Endothelial cell of umbilical vein (primary cell): ENCODE data around the gene REC8. TPM values are rescaled to one million over a fixed set of nuclear protein-coding genes. Genes with fewer than 3 reads are reported as not detected.

Source experiments
- BruUV-seq: library from RNA; stranded (reverse); fragments of 400-500 nt; replicated peaks from 2 replicates; lab custom pipeline; 2021; lab: Mats Ljungman, UMichigan
- CTCF ChIA-PET: fragments of 300-600, 350-600 bp; sonication (Branson Sonifier 250); formaldehyde crosslinking; loops from one replicate; lab custom pipeline; 2021; ENCODE audit warnings: antibody characterized with exemption, inconsistent platforms; lab: Charles Lee
- POLR2A ChIA-PET: fragments of 300-600, 350-600 bp; sonication (Branson Sonifier 250); formaldehyde crosslinking; loops from one replicate; lab custom pipeline; 2021; ENCODE audit warnings: antibody characterized with exemption, inconsistent platforms; lab: Charles Lee
- DNase-seq: peaks from one replicate; pipeline ENCODE4 v3.0.0-alpha.2; 2011; ENCODE audit warnings: low read depth, low spot score
- FAIRE-seq: peaks from 2 replicates; lab custom pipeline; 2011; peaks lifted over from hg19 to GRCh38; lab: Jason Lieb, UNC
- H2AFZ ChIP-seq: 2 replicates; pipeline ENCODE4 v1.6.0; 2012; ENCODE audit warnings: low read depth, low read length, control low read depth, inconsistent platforms
- H3K27ac ChIP-seq: 2 replicates; pipeline ENCODE4 v1.5.1; 2011; ENCODE audit warnings: low read depth, mild to moderate bottlenecking, control low read depth, low read length, moderate library complexity; ENCODE audit not compliant: insufficient read depth
- H3K27me3 ChIP-seq, 2 experiments: 2 replicates each; pipeline versions ENCODE4 v1.6.0 to v1.6.1; 2011; ENCODE audit warnings: low read length in 2 of 2, mixed read lengths in 1 of 2; ENCODE audit not compliant: control insufficient read depth in 2 of 2, insufficient read depth in 2 of 2
- H3K36me3 ChIP-seq, 2 experiments: 2 replicates in 1 of 2; 3 replicates in 1 of 2; pipeline ENCODE4 v1.5.1; 2011; ENCODE audit warnings: low read length in 2 of 2, mild to moderate bottlenecking in 1 of 2, moderate library complexity in 1 of 2; ENCODE audit not compliant: control insufficient read depth in 2 of 2, insufficient read depth in 2 of 2; ENCODE audit errors: extremely low read depth in 1 of 2
- H3K4me1 ChIP-seq: 3 replicates; pipeline ENCODE4 v1.5.1; 2011; ENCODE audit warnings: mild to moderate bottlenecking, low read length; ENCODE audit not compliant: control insufficient read depth, insufficient read depth; ENCODE audit errors: extremely low read depth
- H3K4me2 ChIP-seq: 2 replicates; pipeline ENCODE4 v1.6.1; 2011; ENCODE audit warnings: low read length, control low read depth, mixed read lengths; ENCODE audit not compliant: insufficient read depth
- H3K4me3 ChIP-seq, 3 experiments: fragments of 200-600 bp in 1 of 3; sonication (generic), shearing (Covaris generic) in 1 of 3; replicated peaks in 1 of 3; 2 replicates each; pipeline ENCODE4 v1.5.1; 2011 to 2016; ENCODE audit warnings: control low read depth in 3 of 3, low read length in 3 of 3, mild to moderate bottlenecking in 2 of 3, inconsistent platforms in 1 of 3, low read depth in 1 of 3, moderate library complexity in 1 of 3; ENCODE audit not compliant: insufficient read depth in 1 of 3
- H3K79me2 ChIP-seq: 2 replicates; pipeline ENCODE4 v1.6.0; 2012; ENCODE audit warnings: low read length, inconsistent platforms; ENCODE audit not compliant: control insufficient read depth, insufficient read depth
- H3K9ac ChIP-seq: replicated peaks from 2 replicates; pipeline ENCODE3; 2011; ENCODE audit warnings: low read length, control low read depth; ENCODE audit not compliant: insufficient read depth; ENCODE audit errors: extremely low read depth
- H3K9me1 ChIP-seq: replicated peaks from 3 replicates; pipeline ENCODE4 v1.6.0; 2011; ENCODE audit warnings: mild to moderate bottlenecking, low read length; ENCODE audit not compliant: control insufficient read depth, insufficient read depth; ENCODE audit errors: extremely low read depth
- H3K9me3 ChIP-seq: replicated peaks from 2 replicates; pipeline ENCODE4 v1.5.1; 2012; ENCODE audit warnings: low read length, inconsistent platforms; ENCODE audit not compliant: control insufficient read depth, insufficient read depth
- H4K20me1 ChIP-seq: replicated peaks from 2 replicates; pipeline ENCODE3; 2011; ENCODE audit warnings: mild to moderate bottlenecking, low read length; ENCODE audit not compliant: control insufficient read depth, insufficient read depth; ENCODE audit errors: extremely low read depth
- CTCF ChIP-seq, 2 donors: IDR thresholded peaks; 1 replicate in 1 of 2; 2 replicates in 1 of 2; pipeline ENCODE4 v1.5.1; 2011; ENCODE audit warnings: low read length in 2 of 2, mild to moderate bottlenecking in 2 of 2, moderate library complexity in 2 of 2, control low read depth in 1 of 2, inconsistent platforms in 1 of 2, low read depth in 1 of 2; ENCODE audit not compliant: insufficient read depth in 1 of 2; ENCODE audit errors: extremely low read depth in 1 of 2
- EZH2 ChIP-seq: IDR thresholded peaks from 2 replicates; pipeline ENCODE4 v1.6.1; 2012; ENCODE audit warnings: borderline replicate concordance, low read depth, mild to moderate bottlenecking, moderate library complexity, low read length, inconsistent platforms; ENCODE audit not compliant: severe bottlenecking
- FOS ChIP-seq: IDR thresholded peaks from 2 replicates; pipeline ENCODE4 v1.6.1; 2011; ENCODE audit warnings: mild to moderate bottlenecking, low read length, moderate library complexity, borderline replicate concordance; ENCODE audit not compliant: insufficient read depth
- GATA2 ChIP-seq: IDR thresholded peaks from 2 replicates; pipeline ENCODE4 v1.7.0; 2011; ENCODE audit warnings: low read depth, mild to moderate bottlenecking, moderate library complexity, mixed read lengths, low read length; ENCODE audit not compliant: insufficient read length, insufficient read depth
- JUN ChIP-seq: IDR thresholded peaks from 2 replicates; pipeline ENCODE4 v1.6.1; 2011; ENCODE audit warnings: borderline replicate concordance, low read depth; ENCODE audit not compliant: insufficient read length, insufficient read depth
- MAX ChIP-seq: IDR thresholded peaks from 2 replicates; pipeline ENCODE4 v1.6.1; 2011; ENCODE audit not compliant: insufficient read depth, insufficient read length
- MYC ChIP-seq: IDR thresholded peaks from one replicate; pipeline ENCODE4 v1.6.1; 2011; ENCODE audit warnings: mild to moderate bottlenecking, low read depth, low read length
- POLR2A ChIP-seq: IDR thresholded peaks from 2 replicates; pipeline ENCODE4 v1.6.1; 2012; ENCODE audit warnings: low read depth, mild to moderate bottlenecking, control low read depth, low read length
- POLR2AphosphoS5 ChIP-seq: IDR thresholded peaks from 2 replicates; pipeline ENCODE4 v1.6.1; 2012; ENCODE audit warnings: low read depth, mild to moderate bottlenecking, control low read depth, low read length, moderate library complexity; ENCODE audit not compliant: insufficient read depth
- dilution Hi-C: fragments of 300-500 bp; cut with MboI; formaldehyde crosslinking; loops from one replicate; pipeline ENCODE4 v1.15.0; 2019; ENCODE audit warnings: low sequenced_read_pairs; ENCODE audit not compliant: extremely low pct_ligation_motif_present
- intact Hi-C: fragments of 100-400 bp; cut with micrococcal nuclease; formaldehyde crosslinking; loops from one replicate; pipeline ENCODE4 v1.10.0; 2022
- polyA plus RNA-seq, 4 experiments: library from polyadenylated mRNA; depleted of rRNA in 3 of 4; stranded (reverse) in 3 of 4; unstranded in 1 of 4; fragments of >200 nt; gene quantifications; 2 replicates each; pipeline versions ENCODE4 v1.2.1 to v1.2.3, GENCODE V29; 2011 to 2012; ENCODE audit warnings: missing spikeins in 1 of 4
- total RNA-seq: library from RNA; stranded (reverse); gene quantifications from 2 replicates; pipeline ENCODE4 v1.2.3, GENCODE V29; 2021

Gene REC8
- total and polyA plus RNA-seq, 2 donors (not counting 3 experiments of a cell fraction or from before 2014, with no cell fraction given) = 12.5 to 33.6 TPM

GRCh38 chr14:24181371-24182077, 9.6 kb downstream of the REC8 start:
- Histone ChIP-seq H3K9me3 (no peaks in the 10 kb centered on the region), H3K4me1 (no peaks in the 10 kb centered on the region), H3K4me2 (no peak overlapping the region), H3K27ac (no peak overlapping the region), H3K9me1 (no peaks in the 10 kb centered on the region), H3K4me3 (no peak overlapping the region), H4K20me1 (no peaks in the 10 kb centered on the region), H3K79me2 (no peaks in the 10 kb centered on the region), H3K36me3 (peaks cover 0 to 42% of the 10 kb centered on the region in 2 experiments), H3K27me3 (no peaks in the 10 kb centered on the region), H3K9ac (no peak overlapping the region), H2AFZ (no peak overlapping the region)
- FAIRE-seq = no peak
- DNase-seq = no peak
- CTCF ChIA-PET = interaction anchor here (0.8 to 2.4 kb wide), 3 partner anchors 21 to 116 kb away, joined by 3 to 9 read pairs (median 7); partner anchors contain the start of gene IRF9
- TF ChIP-seq EZH2 = no peak
- TF ChIP-seq POLR2AphosphoS5 = no peak
- TF ChIP-seq JUN = no peak
- no peak for TF ChIP-seq MAX
- TF ChIP-seq FOS = no peak
- TF ChIP-seq POLR2A = no peak
- TF ChIP-seq GATA2 = no peak
- TF ChIP-seq CTCF (IDR thresholded peaks at IDR 0.05; ENCODE audit: extremely low read depth in 1 of 2, insufficient read depth in 1 of 2, low read depth in 1 of 2, low read length in 2 of 2) = no peak
- no peak for TF ChIP-seq MYC
- dilution Hi-C loops = no loop called here
- no TSS peak for BruUV-seq
- POLR2A ChIA-PET = no interaction called here
- intact Hi-C loops = no loop called here
